HepG2 (cell line): ENCODE measurements around the gene CPLX1. TPM values are rescaled to one million over a fixed set of nuclear protein-coding genes. Genes with fewer than 3 reads are reported as not detected.

ENCODE experiments used
- AHDC1 ChIP-seq: sonication (generic); formaldehyde crosslinking; IDR thresholded peaks from 2 replicates; pipeline ENCODE4 v1.5.1; 2020; ENCODE audit warnings: mild to moderate bottlenecking, missing genetic modification reagents, borderline replicate concordance
- AHR ChIP-seq: IDR thresholded peaks from 2 replicates; pipeline ENCODE4 v1.6.1; 2018; ENCODE audit warnings: missing genetic modification reagents, missing compliant biosample characterization
- GLMP ChIP-seq: sonication (generic); formaldehyde crosslinking; IDR thresholded peaks from 2 replicates; pipeline ENCODE4 v1.9.0; 2021; ENCODE audit warnings: missing genetic modification reagents, mild to moderate bottlenecking, borderline replicate concordance
- GTF2F1 ChIP-seq: fragments of 150-350 bp; IDR thresholded peaks from 2 replicates; pipeline ENCODE4 v1.6.1; 2014; ENCODE audit warnings: low read length
- NFE2 ChIP-seq: sonication (generic); formaldehyde crosslinking; IDR thresholded peaks from 2 replicates; pipeline ENCODE4 v1.4.0; 2020; ENCODE audit warnings: missing genetic modification reagents
- RBM39 ChIP-seq: fragments of 200-400 bp; formaldehyde crosslinking; IDR thresholded peaks from one replicate; pipeline ENCODE4 v1.6.1; 2018; ENCODE audit warnings: antibody characterized with exemption, mild to moderate bottlenecking, low read depth, low read length; ENCODE audit not compliant: poor library complexity, severe bottlenecking
- SNAPC2 ChIP-seq: sonication (generic); formaldehyde crosslinking; IDR thresholded peaks from 2 replicates; pipeline ENCODE4 v1.8.1; 2022; ENCODE audit warnings: mild to moderate bottlenecking, missing genetic modification reagents
- STAT5B ChIP-seq: sonication (generic); formaldehyde crosslinking; IDR thresholded peaks from 2 replicates; pipeline ENCODE4 v1.4.0; 2020; ENCODE audit warnings: missing genetic modification reagents
- ZBTB43 ChIP-seq: sonication (generic); formaldehyde crosslinking; conservative IDR thresholded peaks from 2 replicates; pipeline ENCODE4 v1.4.0; 2020; ENCODE audit warnings: missing genetic modification reagents
- ZNF136 ChIP-seq: sonication (generic); formaldehyde crosslinking; IDR thresholded peaks from 2 replicates; pipeline ENCODE4 v1.8.1; 2022; ENCODE audit warnings: low read depth, mild to moderate bottlenecking, moderate library complexity, missing genetic modification reagents
- ZNF550 ChIP-seq: sonication (generic); formaldehyde crosslinking; IDR thresholded peaks from 2 replicates; pipeline ENCODE4 v1.4.0; 2020; ENCODE audit warnings: mild to moderate bottlenecking, missing genetic modification reagents, borderline replicate concordance
- polyA plus RNA-seq, 8 experiments: library from polyadenylated mRNA; depleted of rRNA in 3 of 8; stranded (reverse) in 7 of 8; unstranded in 1 of 8; fragments of >200 nt; fragmentation: Illumina TruSeq in 4 of 8; extraction: Trizol in 4 of 8; gene quantifications; 2 replicates each; pipeline versions ENCODE4 v1.2.1 to v1.2.3, GENCODE V29; 2011 to 2016; ENCODE audit warnings: low read depth in 4 of 8, missing spikeins in 1 of 8, mixed read lengths in 1 of 8; ENCODE audit not compliant: insufficient read depth in 1 of 8
- total RNA-seq, 5 experiments: library from RNA; depleted of rRNA; stranded (reverse); fragments of >200 nt; fragmentation: Illumina TruSeq; extraction: Trizol; gene quantifications; 2 replicates each; pipeline ENCODE4 v1.2.3, GENCODE V29; 2016; ENCODE audit warnings: low read depth in 1 of 5
- TF ChIP-seq, protein P1 (sequence below): sonication (generic); formaldehyde crosslinking; IDR thresholded peaks from 2 replicates; pipeline ENCODE4 v1.4.0; 2020; ENCODE audit warnings: missing genetic modification reagents
- TF ChIP-seq, protein P2 (sequence below): conservative IDR thresholded peaks from 2 replicates; pipeline ENCODE4 v1.6.1; 2018; ENCODE audit warnings: missing genetic modification reagents

CPLX1 gene
- total and polyA plus RNA-seq, 2 of the 13 experiments (the other 11 are each of a cell fraction or from before 2014, with no cell fraction given), result 0.18 TPM

DNA sequence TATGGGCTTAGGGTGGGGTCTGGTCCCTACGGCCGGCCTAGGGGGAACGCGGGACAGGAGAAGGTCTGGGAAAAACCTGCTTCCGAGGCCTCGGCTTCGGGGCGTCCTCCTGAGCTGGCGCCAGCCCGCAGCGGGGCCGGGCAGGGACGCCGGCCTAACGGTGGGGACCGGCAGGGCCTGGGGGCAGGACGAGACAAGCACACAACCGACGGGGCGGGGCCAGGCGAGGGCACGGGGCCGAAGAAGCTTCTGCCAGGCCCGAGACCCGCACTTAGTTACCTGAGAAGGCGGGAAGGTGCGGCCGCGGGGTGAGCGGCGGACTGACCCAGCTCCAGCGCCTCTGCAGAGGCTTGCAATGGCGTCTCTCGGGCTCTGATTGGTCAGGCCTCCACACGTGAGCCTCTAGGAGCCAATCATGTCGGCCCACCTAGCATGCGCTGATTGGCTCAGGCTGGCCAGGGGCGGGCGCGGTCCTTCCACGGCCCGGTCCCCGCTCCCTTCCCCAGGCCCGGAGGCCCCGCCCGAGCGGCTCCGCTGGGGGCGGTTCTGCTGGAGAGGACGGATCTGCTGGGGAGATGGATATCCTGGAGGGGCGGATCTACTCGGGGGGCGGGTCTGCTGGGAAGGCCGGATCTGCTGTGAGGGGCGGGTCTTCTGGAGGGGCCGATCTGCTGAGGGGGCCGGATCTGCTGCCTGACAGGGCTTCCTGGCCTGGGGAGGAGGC, 44.3 kb downstream of the CPLX1 start (continued):
- TF ChIP-seq ZBTB43 (CRISPR knock-in tag), result no peak
- no peak for TF ChIP-seq NFE2 (CRISPR knock-in tag)
- TF ChIP-seq AHR (CRISPR knock-in tag), result no peak; the same call in 1 of the 2 replicates
- TF ChIP-seq STAT5B (CRISPR knock-in tag), result no peak
- TF ChIP-seq, protein P1, sequence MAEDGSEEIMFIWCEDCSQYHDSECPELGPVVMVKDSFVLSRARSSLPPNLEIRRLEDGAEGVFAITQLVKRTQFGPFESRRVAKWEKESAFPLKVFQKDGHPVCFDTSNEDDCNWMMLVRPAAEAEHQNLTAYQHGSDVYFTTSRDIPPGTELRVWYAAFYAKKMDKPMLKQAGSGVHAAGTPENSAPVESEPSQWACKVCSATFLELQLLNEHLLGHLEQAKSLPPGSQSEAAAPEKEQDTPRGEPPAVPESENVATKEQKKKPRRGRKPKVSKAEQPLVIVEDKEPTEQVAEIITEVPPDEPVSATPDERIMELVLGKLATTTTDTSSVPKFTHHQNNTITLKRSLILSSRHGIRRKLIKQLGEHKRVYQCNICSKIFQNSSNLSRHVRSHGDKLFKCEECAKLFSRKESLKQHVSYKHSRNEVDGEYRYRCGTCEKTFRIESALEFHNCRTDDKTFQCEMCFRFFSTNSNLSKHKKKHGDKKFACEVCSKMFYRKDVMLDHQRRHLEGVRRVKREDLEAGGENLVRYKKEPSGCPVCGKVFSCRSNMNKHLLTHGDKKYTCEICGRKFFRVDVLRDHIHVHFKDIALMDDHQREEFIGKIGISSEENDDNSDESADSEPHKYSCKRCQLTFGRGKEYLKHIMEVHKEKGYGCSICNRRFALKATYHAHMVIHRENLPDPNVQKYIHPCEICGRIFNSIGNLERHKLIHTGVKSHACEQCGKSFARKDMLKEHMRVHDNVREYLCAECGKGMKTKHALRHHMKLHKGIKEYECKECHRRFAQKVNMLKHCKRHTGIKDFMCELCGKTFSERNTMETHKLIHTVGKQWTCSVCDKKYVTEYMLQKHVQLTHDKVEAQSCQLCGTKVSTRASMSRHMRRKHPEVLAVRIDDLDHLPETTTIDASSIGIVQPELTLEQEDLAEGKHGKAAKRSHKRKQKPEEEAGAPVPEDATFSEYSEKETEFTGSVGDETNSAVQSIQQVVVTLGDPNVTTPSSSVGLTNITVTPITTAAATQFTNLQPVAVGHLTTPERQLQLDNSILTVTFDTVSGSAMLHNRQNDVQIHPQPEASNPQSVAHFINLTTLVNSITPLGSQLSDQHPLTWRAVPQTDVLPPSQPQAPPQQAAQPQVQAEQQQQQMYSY (CRISPR knock-in tag), result no peak
- TF ChIP-seq ZNF550 (CRISPR knock-in tag), result peak; percentile 36; the same call in 1 of the 2 replicates
- TF ChIP-seq GTF2F1, result no peak
- TF ChIP-seq, protein P2, sequence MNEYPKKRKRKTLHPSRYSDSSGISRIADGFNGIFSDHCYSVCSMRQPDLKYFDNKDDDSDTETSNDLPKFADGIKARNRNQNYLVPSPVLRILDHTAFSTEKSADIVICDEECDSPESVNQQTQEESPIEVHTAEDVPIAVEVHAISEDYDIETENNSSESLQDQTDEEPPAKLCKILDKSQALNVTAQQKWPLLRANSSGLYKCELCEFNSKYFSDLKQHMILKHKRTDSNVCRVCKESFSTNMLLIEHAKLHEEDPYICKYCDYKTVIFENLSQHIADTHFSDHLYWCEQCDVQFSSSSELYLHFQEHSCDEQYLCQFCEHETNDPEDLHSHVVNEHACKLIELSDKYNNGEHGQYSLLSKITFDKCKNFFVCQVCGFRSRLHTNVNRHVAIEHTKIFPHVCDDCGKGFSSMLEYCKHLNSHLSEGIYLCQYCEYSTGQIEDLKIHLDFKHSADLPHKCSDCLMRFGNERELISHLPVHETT (CRISPR knock-in tag), result peak; percentile 14; the same call in 1 of the 2 replicates
- peak; percentile 35 for TF ChIP-seq RBM39
- TF ChIP-seq SNAPC2 (CRISPR knock-in tag), result 0 out of 2 replicates have a peak, but pooled peaks have one; percentile 25
- TF ChIP-seq GLMP (CRISPR knock-in tag), result no peak
- TF ChIP-seq AHDC1 (CRISPR knock-in tag), result peak; percentile 60; the same call in 1 of the 2 replicates
- no peak for TF ChIP-seq ZNF136 (CRISPR knock-in tag)
